Fibroblast of skin of abdomen (primary cell): ENCODE data around the gene LTBR.

ENCODE experiments used
- DNase-seq: peaks from one replicate; pipeline ENCODE4 v3.0.0-alpha.2; 2013

LTBR gene

DNA sequence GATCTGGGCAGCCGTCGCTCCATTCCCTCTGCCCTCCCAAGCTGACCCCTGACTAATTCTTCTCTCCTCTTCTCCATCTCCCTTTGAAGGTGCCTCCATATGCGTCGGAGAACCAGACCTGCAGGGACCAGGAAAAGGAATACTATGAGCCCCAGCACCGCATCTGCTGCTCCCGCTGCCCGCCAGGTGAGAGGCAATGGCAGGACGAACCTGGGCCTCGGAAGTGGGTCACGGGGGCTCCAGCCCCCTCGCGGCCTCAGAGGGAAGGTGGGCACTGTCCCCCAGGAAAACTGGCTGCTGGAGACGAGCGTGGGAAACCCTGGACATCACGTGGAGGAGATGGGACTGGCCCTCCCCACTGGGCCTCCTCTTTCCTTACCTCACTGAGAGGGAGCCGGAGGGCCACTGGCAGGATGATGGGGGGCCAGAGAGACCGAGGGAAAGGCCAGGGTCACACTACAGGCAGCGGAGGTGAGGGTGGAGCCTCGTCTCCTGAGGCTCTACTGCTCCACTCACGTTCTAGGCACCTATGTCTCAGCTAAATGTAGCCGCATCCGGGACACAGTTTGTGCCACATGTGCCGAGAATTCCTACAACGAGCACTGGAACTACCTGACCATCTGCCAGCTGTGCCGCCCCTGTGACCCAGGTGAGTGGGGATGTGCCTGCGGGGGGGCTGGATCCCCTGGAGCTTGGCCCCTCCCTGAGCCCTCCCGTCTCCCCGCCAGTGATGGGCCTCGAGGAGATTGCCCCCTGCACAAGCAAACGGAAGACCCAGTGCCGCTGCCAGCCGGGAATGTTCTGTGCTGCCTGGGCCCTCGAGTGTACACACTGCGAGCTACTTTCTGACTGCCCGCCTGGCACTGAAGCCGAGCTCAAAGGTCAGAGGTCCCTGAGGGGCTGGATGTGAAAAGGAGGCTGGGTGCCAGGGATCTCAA lies 806 bp downstream of the LTBR start:
- DNase-seq = no peak

DNA sequence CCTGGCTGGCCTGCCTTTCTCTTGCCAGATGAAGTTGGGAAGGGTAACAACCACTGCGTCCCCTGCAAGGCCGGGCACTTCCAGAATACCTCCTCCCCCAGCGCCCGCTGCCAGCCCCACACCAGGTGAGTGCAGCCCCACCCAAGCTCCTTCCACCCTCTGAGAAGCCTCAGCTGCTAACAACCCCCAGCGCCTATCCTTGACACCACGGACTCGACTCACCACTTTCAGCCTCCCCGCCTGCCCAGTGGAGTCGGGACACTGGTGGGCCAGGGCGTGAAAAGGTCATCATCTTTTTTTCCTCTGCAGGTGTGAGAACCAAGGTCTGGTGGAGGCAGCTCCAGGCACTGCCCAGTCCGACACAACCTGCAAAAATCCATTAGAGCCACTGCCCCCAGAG lies 2.1 kb downstream of the LTBR start:
- no peak for DNase-seq

DNA sequence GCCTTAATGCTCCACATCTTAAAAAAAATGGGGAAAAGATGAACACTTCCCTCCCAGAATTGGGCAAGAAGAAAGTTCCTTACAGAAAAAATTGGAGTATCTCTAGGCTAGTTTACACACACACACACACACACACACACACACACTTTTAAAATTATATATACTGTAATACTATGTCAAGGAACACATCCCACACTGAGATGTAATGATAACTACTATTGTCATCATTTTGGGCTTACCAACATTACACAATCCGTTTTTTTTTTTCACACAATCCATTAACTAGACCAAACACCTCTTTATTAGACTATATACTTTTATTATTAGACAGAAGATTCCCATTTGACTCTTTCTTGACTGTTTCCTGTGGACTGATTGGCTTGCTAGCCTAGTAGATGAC lies 2.5 kb downstream of the LTBR start:
- DNase-seq = no peak

DNA sequence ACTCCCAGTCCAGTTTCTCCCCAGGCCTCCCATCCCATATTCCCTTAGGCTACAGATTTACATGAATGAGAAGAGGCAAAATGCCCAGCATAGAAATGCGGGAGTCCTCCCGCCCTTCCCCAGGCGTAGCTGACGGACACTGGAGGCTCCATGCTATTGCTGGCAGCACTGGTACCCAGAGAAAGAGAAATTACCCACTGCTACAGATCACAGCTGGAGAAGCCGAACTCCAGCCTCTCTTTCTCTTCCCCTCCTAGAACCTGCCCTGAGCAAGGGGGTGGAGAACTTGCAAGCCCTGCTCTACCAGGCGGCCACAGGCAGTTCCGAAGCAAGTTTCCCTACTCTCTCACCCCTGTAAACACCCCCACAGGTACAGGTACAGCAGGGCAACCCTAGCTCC lies 3.6 kb downstream of the LTBR start:
- DNase-seq = no peak

DNA sequence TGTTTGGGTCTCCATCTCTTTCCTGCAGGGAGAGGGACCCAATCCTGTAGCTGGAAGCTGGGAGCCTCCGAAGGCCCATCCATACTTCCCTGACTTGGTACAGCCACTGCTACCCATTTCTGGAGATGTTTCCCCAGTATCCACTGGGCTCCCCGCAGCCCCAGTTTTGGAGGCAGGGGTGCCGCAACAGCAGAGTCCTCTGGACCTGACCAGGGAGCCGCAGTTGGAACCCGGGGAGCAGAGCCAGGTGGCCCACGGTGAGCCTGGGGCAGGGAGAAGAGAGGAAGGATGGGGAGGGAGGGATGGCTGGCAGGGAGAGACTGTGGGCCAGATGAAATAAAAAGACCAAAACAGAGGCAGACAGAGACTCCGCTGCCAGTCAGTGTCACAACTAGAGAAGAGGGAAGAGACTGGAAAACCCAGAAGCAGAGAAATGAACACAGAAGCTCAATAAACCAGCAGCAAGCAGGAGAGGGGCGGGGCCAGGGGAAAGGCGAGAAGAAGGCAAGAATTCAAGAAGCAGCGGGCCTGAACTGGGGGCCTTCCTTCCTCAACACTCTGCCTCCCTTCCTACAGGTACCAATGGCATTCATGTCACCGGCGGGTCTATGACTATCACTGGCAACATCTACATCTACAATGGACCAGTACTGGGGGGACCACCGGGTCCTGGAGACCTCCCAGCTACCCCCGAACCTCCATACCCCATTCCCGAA lies 6.3 kb downstream of the LTBR start:
- no peak for DNase-seq

DNA sequence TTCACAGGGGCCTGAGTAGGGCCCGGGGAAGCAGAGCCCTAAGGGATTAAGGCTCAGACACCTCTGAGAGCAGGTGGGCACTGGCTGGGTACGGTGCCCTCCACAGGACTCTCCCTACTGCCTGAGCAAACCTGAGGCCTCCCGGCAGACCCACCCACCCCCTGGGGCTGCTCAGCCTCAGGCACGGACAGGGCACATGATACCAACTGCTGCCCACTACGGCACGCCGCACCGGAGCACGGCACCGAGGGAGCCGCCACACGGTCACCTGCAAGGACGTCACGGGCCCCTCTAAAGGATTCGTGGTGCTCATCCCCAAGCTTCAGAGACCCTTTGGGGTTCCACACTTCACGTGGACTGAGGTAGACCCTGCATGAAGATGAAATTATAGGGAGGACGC lies 7.1 kb downstream of the LTBR start:
- DNase-seq = no peak

DNA sequence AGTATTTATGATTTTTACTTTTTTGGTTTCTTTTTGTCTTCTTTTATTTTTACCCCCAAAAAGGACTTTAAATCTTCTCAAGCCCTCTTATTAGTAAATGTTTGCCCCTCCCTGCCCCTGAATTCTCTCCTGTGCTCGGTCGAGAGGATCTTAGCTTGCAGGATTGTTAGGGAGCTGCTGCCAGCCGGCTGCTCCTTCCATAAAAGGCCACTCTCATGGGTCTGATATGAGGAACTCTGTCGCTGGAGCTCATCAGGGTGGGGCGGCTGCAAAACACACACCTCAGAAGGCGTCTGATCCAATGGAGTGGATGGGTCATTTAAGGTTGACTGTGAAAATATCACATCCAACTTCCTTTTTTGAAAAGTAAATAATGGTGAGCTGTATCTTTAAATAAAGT lies 8.5 kb downstream of the LTBR start:
- no peak for DNase-seq

DNA sequence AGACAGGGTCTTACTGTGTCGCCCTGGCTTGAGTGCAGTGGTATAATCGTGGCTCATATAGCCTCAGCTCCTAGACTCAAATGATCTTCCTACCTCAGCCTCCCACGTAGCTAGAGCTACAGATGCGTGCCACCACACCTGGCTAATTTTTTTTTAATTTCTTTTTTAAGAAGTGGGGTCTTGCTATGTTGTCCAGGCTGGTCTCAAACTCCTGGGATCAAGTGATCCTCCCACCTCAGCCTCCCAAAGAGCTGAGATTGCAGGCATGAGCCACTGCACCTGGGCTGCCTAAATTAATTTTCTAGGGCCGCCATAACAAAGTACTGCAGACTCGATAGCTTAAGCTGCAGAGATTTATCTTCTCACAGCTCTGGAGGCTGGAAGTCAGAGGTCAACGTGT lies 9.1 kb downstream of the LTBR start:
- no peak for DNase-seq

DNA sequence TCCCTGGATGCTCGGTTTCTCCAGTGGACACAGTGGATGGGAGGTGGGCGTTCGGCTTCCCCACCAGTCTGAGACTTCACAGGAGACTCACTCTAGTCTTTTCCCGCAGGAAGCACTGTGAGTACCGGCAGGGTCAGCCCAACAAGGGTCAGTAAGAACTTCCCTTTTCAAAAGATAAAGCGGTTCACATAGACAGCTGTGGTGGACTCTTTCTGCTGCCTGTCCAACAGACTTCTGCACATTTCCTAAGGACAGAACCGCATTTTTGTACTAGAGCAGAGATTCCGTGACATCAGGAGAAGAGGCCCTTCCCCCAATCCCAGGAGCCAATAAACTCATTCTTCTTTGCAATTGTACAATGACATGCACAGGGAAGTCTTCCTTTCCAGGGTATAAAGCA lies 10.4 kb downstream of the LTBR start:
- no peak for DNase-seq

DNA sequence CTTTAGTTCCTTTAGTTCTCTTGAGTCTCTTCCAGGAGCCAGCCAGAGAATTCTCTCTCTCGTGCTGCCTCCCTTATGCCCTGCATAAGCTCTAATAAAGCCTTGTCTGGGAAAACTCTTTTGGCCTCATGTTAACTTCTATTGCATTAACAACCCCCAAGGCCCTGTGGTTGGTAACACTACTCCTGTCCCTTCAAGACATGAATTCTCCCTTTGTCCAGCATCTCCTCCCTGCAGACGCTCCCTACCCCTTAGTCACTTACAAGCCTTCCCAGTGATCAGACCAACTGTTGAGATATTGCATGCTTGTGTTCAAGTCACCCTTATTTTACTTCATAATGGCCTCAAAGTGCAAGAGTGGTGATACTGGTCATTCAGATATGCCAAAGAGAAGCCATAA lies 12.1 kb downstream of the LTBR start:
- DNase-seq = no peak

DNA sequence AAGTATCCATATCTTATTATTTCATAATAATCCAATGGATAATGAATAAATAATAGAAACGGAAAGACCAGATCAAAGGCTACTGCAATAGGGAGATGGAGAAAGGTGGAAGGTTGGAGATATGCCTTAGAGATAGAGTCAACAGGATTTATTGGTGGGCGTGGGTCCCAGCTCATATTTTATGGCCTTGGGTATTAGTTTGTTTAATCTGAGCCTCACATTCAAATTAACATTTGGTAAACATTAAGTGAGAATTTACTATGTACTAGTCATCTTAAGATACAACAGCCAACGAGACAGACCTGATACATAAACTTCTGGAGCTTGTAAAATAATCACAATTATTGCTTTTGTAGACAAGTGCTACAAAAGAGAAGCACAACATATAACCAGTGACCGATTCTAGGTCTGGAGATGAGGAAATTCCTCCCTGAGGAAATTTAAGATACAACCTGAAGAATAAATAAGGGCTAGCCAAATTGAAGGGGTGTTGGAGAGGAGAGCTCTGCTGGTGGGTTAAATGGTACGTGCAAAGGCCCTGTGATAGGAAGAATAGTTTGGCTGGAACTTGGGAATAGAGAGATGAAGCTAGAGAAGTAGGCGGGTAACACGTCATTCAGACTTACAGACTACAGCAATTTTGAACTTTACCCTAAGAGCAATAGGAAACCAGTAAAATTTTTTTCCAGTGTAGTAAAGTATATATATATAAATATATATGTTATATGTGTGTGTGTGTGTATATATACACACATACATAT lies 16.1 kb downstream of the LTBR start:
- DNase-seq = no peak

DNA sequence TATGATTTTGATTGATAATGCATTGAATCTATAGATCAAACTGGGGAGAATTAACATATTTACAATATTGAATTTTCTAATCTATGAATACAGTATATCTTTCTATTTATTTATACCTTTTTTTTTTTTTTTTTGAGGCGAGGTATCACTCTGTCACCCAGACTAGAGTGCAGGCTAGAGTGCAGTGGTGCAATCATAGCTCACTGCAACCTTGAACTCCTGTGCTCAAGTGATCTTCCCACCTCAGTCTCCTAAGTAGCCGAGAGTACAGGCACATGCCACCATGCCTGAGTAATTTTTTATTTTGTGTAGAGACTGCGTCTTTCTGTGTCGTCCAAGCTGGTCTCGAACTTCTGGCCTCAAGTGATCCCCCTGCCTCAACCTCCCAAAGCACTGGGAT lies 20.4 kb downstream of the LTBR start:
- no peak for DNase-seq

DNA sequence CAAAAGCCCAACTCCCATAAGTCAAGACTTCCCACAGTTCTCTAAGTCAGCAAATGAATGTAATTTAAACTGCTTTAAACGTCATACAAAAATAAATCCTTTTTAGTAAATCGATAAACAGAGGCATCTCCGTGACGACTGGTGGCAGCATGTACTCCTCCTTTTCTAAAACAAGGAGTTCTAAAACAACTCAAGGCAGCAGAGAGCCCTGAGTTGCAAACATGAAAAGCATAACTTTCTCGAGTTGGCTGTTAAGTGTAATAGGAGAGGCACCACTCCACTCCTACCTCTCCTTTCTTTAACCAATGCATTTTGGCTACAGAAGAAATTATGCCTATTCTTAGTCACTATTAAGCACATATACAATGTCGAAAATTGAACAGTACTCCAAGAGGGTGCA lies 22.0 kb downstream of the LTBR start:
- no peak for DNase-seq

DNA sequence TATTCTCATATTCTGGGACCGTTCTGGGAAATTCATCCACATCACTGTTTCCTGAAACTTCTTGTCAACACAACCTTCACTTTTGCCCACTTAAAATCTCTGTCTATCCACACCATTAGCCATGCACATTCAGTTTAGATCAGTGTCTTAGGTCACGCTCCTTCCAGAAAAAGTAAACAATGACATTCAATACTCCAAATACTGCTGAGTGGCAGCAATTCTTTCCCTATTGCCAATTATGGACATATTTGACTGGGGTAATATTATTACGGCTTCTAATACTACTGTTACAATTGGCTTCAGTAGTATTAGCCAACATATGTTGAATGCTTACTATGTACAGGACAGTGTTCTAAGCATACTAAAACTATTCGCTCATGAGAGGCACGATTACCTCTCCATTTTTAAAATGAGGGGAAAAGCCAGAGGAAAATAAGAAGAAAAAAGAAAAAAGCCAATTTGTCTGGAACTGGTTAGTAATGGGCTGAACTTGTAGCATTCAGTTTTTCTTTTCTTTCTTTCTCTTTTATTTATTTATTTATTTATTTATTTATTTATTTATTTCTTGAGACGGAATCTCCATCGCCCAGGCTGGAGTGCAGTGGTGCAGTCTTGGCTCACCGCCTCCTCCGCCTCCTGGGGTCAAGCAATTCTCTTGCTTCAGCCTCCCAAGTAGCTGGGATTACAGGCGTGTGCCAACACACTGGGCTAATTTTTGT lies 23.4 kb downstream of the LTBR start:
- DNase-seq = no peak

DNA sequence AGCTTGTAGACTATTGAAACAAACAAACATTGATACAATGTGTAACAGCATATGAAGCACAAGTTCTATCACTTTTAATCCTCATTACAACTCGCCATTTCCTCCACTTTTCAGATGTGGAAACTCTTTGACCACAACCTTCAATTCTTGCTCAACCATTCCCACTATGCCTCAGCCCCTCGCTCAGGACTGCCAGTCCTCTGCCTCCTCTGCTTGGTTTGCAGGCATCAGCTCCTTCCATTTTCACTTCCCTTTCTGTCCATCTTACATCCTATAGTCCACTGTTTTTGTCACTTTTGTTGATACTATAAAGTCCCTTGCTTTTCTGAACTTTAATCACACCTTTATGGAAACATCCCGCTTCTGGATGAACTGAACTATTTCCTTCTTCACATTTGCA lies 32.6 kb downstream of the LTBR start:
- DNase-seq = no peak

DNA sequence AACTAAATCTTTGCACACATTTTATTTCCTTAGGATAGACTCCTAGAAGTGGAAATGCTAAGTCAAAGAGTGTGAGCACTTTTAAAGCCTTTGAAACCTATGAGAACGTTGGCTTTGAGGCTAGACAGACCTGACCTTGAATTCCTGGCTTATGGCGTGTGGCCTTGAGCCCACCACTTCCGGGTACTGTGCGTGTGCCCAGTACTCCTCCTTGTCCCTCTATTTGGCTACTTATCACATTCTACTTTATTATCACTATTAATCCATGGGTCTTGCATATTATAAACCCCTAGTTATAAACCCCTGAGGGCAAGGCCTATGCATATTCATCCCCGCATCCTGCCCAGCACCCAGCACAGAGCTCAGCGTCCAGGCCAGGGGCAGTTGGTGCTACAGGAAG lies 34.8 kb downstream of the LTBR start:
- DNase-seq = no peak

DNA sequence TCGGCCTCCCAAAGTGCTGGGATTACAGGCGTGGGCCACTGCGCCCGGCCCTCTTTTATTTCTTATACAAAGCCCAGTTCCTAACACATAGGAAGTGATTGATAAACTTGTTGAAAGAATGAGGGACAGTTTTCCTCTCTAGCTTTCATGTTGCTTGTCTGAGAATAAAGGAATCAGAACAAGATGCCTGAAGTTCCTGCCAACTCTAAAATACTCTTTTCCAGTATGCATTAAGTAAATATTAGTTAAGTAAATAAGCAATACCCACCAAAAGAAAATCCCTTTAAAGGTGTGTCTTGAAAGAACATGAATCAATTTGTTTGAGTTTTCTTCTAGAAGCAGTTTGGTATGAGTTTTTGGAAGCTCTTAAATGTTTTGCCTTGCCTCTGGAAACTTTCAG lies 36.4 kb downstream of the LTBR start:
- DNase-seq = no peak

DNA sequence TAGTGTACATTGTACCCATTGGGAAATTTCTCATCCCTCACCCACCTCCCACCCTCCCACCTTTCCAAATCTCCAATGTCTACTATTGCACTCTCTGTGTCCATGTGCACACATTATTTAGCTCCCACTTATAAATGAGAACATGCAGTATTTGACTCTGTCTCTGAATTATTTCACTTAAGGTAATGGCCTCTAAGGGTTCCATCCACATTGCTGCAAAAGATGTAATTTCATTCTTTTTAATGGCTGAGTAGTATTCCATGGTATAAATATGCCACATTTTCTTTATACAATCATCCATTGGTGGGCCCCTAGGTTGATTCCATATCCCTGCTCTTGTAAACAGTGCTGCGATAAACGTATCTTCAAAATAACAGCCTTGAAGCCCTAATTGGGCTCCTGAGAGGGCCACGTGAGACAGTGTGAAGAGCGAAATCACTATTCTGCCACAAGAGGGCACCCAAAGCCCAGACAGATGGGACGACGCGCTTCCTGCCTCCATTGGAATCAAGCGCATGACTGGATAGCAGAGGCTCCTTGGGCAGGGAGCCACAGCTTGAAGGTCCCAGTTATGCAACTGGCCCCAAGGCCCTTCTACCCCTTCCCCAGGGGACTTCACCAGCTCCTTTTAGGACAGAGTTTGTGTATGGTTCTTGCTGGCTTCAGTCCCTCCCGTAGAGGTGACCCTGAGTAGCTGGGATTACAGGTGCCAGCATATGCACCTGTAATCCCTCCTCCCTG lies 39.5 kb downstream of the LTBR start:
- DNase-seq = peak; percentile 89

DNA sequence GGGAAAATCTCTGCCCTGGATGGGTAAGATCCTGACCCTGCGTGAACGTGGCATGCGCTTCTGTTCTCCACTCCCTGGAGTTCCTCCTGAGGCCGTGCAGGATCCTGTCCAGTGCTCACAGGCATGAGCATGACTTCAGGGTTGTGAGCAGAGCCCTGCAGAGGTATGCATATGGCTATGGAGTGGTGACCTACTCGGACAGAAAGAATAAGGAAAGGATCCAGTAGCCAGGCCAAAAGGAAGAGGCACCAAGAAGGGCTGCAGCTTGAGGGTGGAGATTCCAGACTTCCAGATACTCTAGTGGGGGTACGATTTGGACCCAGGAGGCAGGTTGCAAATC lies 40.0 kb downstream of the LTBR start:
- DNase-seq = no peak

DNA sequence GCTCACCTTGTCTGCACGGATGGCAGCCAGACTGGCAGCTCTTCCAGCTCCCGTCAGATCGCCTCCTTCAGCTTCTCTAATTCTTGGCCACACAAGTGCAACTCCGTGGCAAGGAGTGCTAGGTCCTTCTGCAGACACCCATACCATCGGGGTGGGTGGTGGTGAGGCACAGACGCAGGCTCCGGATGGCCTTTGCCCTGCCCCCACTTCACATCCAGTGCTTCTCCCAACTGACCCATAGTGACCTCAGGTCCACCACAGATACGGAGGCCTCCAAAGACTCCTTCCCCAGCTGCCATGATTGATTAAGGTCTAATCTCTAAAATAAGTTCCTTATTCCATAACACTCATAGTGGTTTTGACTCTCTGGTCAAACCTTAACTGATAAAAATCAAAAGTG lies 40.9 kb downstream of the LTBR start:
- DNase-seq = no peak

DNA sequence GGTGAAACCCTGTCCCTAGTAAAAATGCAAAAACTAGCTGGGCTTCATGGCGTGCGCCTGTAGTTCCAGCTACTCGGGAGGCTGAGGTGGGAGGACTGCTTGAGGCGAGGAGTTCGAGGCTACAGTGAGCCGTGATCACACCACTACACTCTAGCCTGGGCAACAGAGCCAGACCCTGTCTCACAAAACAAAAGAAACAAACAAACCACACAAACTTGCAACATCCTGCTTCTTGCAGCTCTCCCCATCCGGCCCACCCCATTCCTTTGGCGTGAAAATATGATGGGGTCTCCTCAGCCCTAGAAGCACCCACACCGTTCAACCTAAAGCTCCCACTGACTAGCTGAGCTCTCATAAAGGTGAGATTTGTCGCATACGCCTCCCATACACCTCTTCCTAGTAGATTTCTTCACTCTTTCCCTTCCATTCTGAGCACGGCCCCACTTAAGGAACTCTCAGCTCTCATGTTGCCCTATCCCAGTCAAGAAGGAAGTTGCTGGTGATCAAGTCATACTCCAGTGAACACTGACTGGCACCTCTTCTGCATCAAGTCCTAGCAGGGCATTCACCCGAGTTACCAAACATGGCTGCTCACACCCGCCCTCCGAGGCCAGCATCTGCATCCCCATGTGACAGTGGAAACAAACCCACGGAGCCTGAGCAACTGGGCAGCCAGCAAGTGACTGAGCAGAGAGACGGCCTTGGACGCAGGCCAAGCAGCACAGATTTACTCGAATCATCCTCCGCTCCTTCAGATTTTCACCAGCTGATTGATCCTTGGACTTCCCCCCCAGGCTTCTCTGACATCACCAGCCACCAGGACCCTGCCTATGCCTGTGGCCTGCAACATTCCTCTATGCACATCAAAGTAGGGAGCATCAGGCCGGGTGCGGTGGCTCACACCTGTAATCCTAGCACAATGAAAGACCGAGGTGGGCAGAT lies 41.9 kb downstream of the LTBR start:
- no peak for DNase-seq
